ENCODE measurements around the gene MBLAC1. TPM values are rescaled to one million over a fixed set of nuclear protein-coding genes. Genes with fewer than 3 reads are reported as not detected.

The MBLAC1 gene
- total and polyA plus RNA-seq, 8 donors: 1.1 to 3.7 (median 1.9) TPM

DNA sequence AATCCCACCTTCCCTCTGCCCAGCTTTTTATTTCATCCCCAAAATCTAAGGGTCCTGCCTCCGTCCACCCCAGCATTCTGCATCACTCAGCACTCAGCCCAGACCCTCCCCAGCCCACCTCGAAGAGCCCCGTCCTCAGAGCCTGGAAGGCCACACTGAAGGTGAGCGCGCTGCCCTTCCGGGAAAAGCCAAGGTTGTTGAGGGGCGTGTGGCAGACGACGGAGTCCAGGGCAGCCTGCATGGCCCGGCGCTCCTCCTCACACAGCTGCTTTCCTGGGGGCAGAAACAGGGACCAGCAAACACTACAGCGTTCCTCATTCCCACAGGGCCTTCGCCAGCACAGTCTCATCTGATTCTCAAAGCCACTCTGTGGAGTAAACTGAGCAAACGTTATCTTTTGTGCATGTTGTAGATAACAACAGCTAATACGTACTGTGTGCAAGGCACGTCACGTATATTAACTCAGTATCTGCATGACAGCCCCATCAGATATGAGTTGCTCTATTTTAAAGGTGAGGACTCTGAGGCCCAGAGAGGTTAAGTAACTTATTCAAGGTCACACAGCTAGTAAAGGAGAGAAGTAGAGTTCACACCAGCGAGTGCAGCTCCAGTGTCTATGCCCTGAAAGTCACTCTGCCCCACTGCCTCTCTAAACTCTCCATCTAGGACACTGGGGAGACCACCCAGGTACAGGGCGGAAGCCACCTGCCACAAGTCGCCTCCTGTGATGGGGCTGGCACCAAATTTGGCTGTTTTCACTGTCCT is 29.0 kb downstream of the MBLAC1 start:
- no peaks in the 10 kb centered on the region for H3K27me3 ChIP-seq
- no peaks in the 10 kb centered on the region for H3K9me3 ChIP-seq
- peaks cover 0 to 6% (median 0%) of the 10 kb centered on the region in 3 donors for H3K4me1 ChIP-seq
- intact Hi-C loops (cut with DNase I): no loop called here
- no peak overlapping the region for H3K27ac ChIP-seq
- TF ChIP-seq CTCF (IDR thresholded peaks at IDR 0.05): no peak
- H3K4me3 ChIP-seq: no peak overlapping the region
- no peak for ATAC-seq
- H3K36me3 ChIP-seq: no peaks in the 10 kb centered on the region
- WGBS, 2 donors: 76 to 78% methylated on average over 20 of the region's 20 CpGs
- no peak for FAIRE-seq
- no peak for DNase-seq

DNA sequence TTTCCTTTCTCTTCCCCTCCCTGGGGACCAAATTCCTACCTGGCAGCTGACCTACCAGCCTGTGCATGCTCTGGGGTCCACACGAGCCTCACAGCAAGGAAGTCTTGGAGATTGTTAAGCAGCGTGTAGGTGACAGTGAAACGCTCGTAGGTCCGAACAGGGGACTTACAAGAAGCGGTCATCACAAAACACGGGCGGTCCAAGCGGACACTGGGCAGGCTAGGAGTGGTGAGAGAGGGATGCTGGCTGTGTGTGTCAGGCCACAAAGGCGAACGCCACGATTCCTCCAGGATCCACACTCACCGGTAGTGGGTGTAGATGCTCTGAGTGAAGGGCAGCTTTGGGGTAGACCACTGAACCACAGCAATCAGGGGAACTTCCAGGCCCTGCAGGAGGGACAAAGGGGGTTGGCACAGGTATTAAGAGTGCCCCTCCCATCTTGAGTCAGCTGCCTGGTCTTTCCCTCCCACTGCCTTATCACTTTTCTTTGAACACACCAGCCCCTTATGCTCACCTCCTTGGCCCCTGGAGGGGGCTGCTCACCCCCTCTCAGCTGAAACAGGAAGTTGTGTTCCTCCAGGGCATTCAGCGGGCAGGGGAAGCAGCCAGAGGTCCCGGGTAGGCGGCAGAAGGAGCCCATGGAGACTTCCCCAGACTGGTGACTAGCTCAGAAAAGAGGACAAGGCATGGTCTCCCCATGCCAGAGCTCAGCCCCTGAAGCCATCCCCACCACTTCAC is 29.7 kb downstream of the MBLAC1 start:
- no peaks in the 10 kb centered on the region for H3K36me3 ChIP-seq
- intact Hi-C loops (cut with DNase I): no loop called here
- no peak overlapping the region for H3K27ac ChIP-seq
- FAIRE-seq: no peak
- no peak for TF ChIP-seq CTCF (IDR thresholded peaks at IDR 0.05)
- H3K4me1 ChIP-seq: peaks cover 0 to 6% (median 0%) of the 10 kb centered on the region in 3 donors
- ATAC-seq: no peak
- H3K9me3 ChIP-seq: no peaks in the 10 kb centered on the region
- no peak overlapping the region for H3K4me3 ChIP-seq
- 87 to 92% methylated on average over 16 of the region's 16 CpGs for WGBS, 2 donors
- no peaks in the 10 kb centered on the region for H3K27me3 ChIP-seq
- no peak for DNase-seq

GRCh38 chr7:100157069-100157333 is 30.2 kb downstream of the MBLAC1 start:
- DNase-seq (no peak), FAIRE-seq (no peak), ATAC-seq (no peak)
- Histone ChIP-seq H3K27me3 (no peaks in the 10 kb centered on the region), H3K9me3 (no peaks in the 10 kb centered on the region), H3K36me3 (no peaks in the 10 kb centered on the region), H3K27ac (no peak overlapping the region), H3K4me3 (peak overlapping the region in 1 of 4 donors; percentile 77), H3K4me1 (peaks cover 0 to 6% (median 0%) of the 10 kb centered on the region in 3 donors)
- WGBS, 2 donors: 70 to 76% methylated on average over 5 of the region's 5 CpGs
- intact Hi-C loops (cut with DNase I): no loop called here
- no peak for TF ChIP-seq CTCF (IDR thresholded peaks at IDR 0.05)

DNA sequence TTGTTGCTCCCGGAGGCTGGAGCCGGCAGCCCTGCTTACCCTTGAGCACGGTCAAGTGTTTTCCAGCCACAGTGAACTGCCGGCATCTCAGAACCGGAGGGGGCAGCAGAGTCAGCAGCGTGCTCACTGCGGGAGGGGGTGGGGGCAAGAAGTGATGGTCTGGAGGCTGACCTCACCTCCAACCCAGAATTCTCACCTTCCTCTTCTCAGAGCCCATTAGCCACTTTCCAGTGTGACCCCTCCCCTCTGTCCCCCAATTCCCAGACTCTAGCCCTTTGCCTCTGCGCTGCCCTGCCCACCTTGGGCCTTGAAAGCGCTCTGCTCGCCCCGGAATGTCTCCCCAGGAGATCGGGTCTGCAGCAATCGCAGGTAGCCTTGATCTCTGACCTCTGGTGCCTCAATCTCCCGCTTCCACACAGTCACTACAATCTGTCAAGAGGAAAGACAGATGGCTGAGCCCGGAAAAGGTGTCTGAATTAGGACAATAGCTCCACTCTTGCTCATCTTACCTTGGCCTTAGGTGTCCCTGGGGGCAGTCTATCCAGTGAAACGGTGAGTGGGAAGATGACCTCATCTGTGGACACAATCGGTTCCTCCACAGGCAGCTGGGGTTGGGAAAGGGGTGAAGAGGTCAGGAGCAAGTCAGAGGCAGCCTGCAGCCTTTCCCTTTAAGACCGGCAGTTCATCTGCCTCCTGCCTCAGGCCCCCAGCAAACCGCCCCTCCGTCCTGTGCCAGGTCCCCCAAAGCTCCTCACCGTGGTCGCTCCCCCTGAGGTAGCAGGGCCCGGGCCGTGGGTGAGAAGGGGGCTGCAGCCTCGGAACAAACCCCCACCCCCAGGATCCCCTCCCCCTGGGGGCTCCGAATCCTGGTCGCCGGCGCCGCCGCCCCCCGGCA is 30.8 kb downstream of the MBLAC1 start:
- H3K4me3 ChIP-seq: peak overlapping the region; percentile 71 to 95 (median 80)
- ATAC-seq: peak; percentile 22 to 57 (median 40)
- H3K27ac ChIP-seq: peak overlapping the region in 3 of 4 donors; percentile 53 to 69 (median 53)
- intact Hi-C loops (cut with DNase I): no loop called here
- TF ChIP-seq CTCF (IDR thresholded peaks at IDR 0.05): no peak
- peak in 3 of 6 donors; percentile 37 to 78 (median 38) for DNase-seq
- H3K27me3 ChIP-seq: no peaks in the 10 kb centered on the region
- no peaks in the 10 kb centered on the region for H3K36me3 ChIP-seq
- H3K9me3 ChIP-seq: no peaks in the 10 kb centered on the region
- no peak for FAIRE-seq
- 14 to 17% methylated on average over 28 to 32 of the region's 32 CpGs for WGBS, 2 donors
- peaks cover 0 to 6% (median 0%) of the 10 kb centered on the region in 3 donors for H3K4me1 ChIP-seq
